GM21737 (cell line): ENCODE data around the gene SPACA6.
"Not testable (repeated sequence)": the region's sequence is repeated elsewhere in the genome, so short reads cannot be mapped to it uniquely, and the experiment has no call there.

Experiments
- ATAC-seq: cut with Tn5 transposase; IDR thresholded peaks from one replicate; pipeline ENCODE4 v1.9.1; 2021; ENCODE audit warnings: mild to moderate bottlenecking, moderate library complexity; ENCODE audit not compliant: unreplicated experiment

Gene SPACA6

DNA sequence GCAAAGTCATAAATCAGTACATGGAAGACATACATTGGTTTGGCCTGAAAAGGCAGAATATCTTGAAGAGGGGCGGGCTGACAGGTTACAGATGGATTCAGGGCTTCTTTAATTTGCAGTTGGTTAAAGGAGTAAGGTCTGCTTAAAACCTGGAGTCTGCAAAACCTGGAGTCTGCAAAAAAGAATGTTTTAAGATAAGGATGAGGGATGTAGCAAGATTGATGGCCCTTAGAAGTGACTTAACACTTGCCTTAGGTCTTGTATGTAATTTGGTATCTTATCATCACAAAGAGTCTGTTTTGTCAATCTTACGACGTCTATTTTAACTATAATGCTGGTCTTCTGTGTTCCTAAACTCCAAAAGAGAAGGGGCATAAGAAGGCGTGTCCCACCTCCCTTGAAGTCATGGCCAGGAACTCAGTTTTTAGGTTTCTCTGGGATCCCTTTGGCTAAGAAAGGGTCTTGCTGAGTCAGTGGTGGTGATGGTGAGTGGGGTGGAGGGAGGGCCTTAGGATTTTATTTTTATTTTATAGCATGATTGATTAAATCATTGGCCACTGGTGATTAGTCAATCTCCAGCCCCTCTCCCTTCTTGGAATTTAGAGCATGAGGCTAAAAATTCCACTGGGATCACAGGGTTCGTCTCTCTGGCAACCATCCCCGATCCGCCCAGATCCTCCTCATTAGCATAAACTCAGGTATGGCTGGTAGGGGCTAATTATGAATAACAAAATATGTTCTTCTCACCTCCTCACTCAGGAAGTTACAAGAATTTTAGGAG lies 40.8 kb downstream of the SPACA6 start:
- no peak for ATAC-seq

GRCh38 chr19:51735759-51736449 lies 42.8 kb downstream of the SPACA6 start:
- no peak for ATAC-seq

DNA sequence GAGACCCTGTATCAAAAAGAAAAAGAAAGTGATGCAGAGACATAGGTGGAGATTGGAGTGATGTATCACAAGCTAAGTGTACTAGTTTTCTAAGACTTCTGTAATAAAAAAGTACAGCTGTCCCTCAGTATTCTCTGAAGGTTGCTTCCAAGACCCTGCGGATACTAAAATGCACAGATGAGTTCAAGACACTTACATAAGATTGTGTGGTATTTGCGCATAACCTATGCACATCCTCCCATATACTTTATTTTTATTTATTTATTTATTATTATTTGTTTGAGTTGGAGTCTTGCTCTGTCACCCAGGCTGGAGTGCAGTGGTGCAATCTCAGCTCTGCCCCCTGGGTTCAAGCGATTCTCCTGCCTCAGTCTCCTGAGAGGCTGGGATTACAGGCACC lies 44.3 kb downstream of the SPACA6 start:
- ATAC-seq, result no peak

- no peak for ATAC-seq
These were observed 44.8 kb downstream of the SPACA6 start for GRCh38 chr19:51737924-51738323.

DNA sequence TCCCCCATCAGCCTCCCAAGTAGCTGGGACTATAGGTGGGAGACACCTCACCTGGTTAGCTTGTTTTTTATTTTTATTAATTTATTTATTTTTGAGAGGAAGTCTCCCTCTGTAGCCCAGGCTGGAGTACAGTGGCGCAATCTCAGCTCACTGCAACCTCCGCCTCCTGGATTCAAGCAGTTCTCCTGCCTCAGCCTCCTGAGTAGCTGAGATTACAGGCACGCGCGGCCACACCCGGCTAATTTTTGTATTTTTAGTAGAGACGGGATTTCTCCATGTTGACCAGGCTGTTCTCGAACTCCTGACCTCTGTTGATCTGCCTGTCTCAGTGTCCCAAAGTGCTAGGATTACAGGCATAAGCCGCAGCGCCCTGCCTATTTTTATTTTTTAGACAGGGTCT lies 45.4 kb downstream of the SPACA6 start:
- not testable (repeated sequence) for ATAC-seq

GRCh38 chr19:51739466-51740213 lies 46.5 kb downstream of the SPACA6 start:
- no peak for ATAC-seq

DNA sequence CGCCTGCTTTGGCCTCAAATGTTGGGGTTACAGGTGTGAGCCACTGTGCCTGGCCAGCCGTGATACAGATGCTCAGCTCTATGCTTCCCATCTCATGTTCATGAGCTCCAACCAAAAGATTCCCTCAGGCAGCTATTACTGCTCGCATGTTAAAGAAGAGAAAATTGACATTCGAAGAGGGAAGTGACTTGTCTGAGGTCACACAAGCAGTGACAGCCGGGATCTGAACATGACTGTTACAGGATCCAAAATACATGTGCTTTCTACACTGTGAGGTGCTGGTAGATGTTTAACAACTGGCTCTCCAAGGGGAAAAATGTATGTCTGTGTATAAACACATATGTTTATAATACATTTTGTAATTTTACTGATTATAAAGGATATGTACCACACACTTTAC lies 47.2 kb downstream of the SPACA6 start:
- ATAC-seq, result no peak

DNA sequence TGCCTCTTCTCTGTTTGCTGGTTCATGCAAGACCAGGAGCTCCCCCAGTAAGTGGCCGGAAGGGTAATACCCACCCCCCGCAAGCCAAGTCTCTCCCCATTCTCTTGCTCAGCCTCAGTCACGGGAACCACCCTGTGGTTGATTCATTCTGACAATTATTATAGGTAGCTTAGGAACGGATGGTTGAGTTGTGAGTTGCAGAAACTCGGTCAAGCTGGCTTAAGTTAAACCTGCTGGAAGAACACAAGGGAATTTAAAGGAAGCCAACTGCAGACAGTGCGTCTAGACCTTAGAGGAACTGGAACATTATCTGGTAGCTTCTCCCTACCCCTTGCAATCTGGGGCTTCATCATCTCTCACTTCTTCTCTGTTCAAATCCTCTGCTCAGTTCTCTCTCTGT lies 49.7 kb downstream of the SPACA6 start:
- ATAC-seq, result no peak

DNA sequence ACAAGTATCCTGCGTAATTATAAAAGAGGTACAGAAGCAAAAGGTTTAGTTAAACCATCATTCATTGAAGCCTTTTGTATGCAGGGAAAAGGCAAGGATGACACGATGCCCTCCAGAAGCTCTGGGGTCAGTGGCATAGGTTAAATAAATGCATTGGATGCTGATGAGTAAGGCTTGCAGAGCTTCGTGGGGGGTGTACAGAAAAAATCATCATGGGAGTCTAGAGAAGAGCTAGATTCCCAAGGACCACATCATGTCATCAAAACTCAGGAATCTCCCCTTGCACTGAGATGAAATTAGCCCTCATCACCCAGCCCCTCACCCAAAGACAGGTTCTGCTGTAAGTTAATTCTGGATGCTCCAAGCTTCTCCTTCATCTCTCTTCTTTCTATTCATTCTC lies 50.3 kb downstream of the SPACA6 start:
- no peak for ATAC-seq

DNA sequence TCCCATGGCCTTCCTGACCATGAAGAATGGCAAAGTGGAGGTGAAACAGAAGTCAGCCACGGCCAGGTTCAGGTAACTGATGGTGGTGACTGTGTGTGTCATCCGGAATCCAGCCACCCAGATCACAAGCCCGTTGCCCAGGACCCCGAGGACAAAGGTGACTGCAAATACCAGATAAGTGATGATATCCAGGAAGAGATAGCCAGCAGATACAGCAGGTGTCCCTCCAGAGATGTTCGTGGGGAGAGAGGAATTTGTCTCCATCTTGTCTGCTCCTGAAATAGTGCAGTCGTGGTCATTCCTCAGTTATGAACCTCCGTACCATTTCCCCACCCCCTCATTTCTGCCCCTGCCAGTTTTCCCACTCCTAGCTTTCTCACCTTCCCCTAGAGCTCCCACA lies 53.6 kb downstream of the SPACA6 start:
- no peak for ATAC-seq

DNA sequence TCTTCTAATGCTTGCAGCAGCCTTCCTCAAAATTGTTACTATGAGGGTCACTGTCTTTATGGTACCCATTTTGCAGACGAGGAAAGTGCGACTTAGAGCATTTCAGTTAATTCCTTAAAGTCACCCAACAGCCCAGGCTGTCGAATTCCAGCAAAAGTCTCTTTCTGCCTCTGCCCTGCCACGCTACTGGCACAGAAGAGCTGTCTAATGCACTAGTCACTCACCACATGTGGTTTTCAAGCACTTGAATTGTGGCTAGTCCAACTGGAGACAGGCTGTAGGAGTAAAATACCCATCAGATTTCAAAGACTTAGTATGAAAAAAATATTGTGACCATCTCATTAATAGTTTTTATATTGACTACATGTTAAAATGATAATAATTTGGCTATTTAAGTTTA lies 56.8 kb downstream of the SPACA6 start:
- ATAC-seq, result no peak

DNA sequence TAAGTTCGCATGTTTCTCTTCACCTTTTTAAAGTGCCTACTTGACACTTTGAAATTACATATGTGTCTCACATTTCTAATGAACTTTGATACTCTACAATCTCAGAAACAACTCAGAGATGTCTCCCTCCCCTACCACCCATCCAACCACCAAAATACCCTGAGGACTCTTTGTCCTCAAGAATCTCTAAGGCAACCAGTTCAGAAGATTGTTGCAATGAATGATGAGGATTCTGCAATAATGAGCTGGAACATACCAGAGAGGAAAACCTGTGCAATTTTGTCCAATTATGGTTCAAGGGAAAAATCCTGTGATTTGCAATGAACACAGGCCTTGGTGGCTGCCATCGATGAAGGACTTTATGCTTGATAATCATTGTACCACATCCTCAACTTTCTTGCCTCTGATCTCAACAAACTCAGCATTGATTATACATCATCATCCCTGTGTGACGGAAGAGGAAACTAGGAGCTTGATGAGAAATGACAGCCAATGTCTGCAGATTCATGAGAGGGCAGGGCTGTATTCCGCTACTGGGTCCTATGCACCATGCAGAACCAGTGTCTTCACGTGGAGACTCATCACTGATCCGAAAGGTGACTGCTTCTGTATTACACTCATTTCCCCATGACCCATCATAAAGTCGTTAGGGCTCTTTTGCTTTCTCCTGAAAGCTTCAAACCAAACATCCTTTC lies 57.4 kb downstream of the SPACA6 start:
- no peak for ATAC-seq

DNA sequence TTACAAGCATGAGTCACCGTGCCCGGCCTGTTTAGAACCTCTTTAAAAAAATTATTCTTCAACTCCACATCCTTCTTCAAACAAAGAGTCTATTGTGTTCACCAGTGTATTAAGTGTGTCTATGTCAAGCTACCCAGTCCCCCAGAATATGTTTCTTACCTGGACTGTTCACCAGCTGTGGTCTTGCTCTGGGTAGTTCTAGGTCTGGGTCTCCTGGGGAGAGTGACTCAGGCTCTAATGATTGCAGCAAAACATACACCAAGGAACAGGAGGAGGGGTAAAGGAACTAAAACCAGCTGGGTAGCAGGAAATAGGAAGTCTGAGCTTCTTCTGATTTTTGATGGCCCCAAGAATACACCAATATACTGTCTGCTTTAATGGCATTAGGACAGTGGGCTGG lies 58.5 kb downstream of the SPACA6 start, which contains the start of gene FPR1:
FPR1 (minus strand) TSS at position 224 of the 400 bp plus-strand sequence. CDS start 4,884 bp downstream, outside the sequence.
- ATAC-seq, result no peak

GRCh38 chr19:51754109-51754508 lies 61.0 kb downstream of the SPACA6 start:
- no peak for ATAC-seq

- no peak for ATAC-seq
These were observed 61.6 kb downstream of the SPACA6 start for GRCh38 chr19:51754770-51755169.
